Stimulated activated naive CD8-positive, alpha-beta T cell treated with anti-CD3 and anti-CD28 coated beads, Interleukin-15, Interleukin-2, amounts not matched to agents 100 U/mL and 50 U/mL, for 24 hours (primary cell): Measurements from ENCODE around the gene ARRDC1.
"Not testable (repeated sequence)": the region's sequence is repeated elsewhere in the genome, so short reads cannot be mapped to it uniquely, and the experiment has no call there.

ENCODE experiments used
- ATAC-seq: fragments of 150-1000 bp; cut with Tn5 transposase; one replicate; pipeline ENCODE4 v1.10.0; 2021
- DNase-seq: peaks from one replicate; pipeline ENCODE4 v3.0.0; 2021

ARRDC1 gene

GRCh38 chr9:137613738-137614523, 8.4 kb downstream of the ARRDC1 start:
- DNase-seq (no peak), ATAC-seq (no peak)

- ATAC-seq: no peak
- no peak for DNase-seq
These were observed 9.3 kb downstream of the ARRDC1 start for GRCh38 chr9:137614631-137615386.

GRCh38 chr9:137615387-137615871, 9.9 kb downstream of the ARRDC1 start:
- no peak for ATAC-seq
- DNase-seq: no peak

- peak; percentile 86 for ATAC-seq
- DNase-seq: peak; percentile 94
These were observed 12.9 kb downstream of the ARRDC1 start, which contains the start of gene EHMT1 for GRCh38 chr9:137618105-137619067. Gene EHMT1, plus strand, starts transcription at chr9:137619005. Its CDS starts 24 bp downstream, at chr9:137619029.

GRCh38 chr9:137619240-137620047, 14.0 kb downstream of the ARRDC1 start:
- ATAC-seq (peak; percentile 12), DNase-seq (peak; percentile 51)

GRCh38 chr9:137620048-137620405, 14.5 kb downstream of the ARRDC1 start:
- ATAC-seq: no peak
- DNase-seq: no peak

GRCh38 chr9:137620581-137620980, 15.1 kb downstream of the ARRDC1 start:
- no peak for DNase-seq
- no peak for ATAC-seq

- DNase-seq: no peak
- no peak for ATAC-seq
These were observed 15.8 kb downstream of the ARRDC1 start for GRCh38 chr9:137621131-137621757.

- ATAC-seq: not testable (repeated sequence)
These were observed 16.7 kb downstream of the ARRDC1 start for GRCh38 chr9:137622211-137622610.

GRCh38 chr9:137626464-137626863, 21.0 kb downstream of the ARRDC1 start:
- ATAC-seq: no peak
- DNase-seq: no peak

More at GRCh38 chr9:137622211-137622610, 16.7 kb downstream of the ARRDC1 start:
- DNase-seq: not testable (repeated sequence)

- not testable (repeated sequence) for DNase-seq, ATAC-seq
These were observed 21.9 kb downstream of the ARRDC1 start for GRCh38 chr9:137627406-137627805.

GRCh38 chr9:137630126-137630525, 24.6 kb downstream of the ARRDC1 start:
- DNase-seq (no peak), ATAC-seq (no peak)

- no peak for ATAC-seq
- no peak for DNase-seq
These were observed 25.2 kb downstream of the ARRDC1 start for GRCh38 chr9:137630679-137631078.

- ATAC-seq: no peak
- no peak for DNase-seq
These were observed 26.1 kb downstream of the ARRDC1 start for GRCh38 chr9:137631345-137632229.

- ATAC-seq: no peak
- no peak for DNase-seq
These were observed 27.0 kb downstream of the ARRDC1 start for GRCh38 chr9:137632230-137633161.

GRCh38 chr9:137634016-137634415, 28.5 kb downstream of the ARRDC1 start:
- ATAC-seq: no peak

GRCh38 chr9:137638680-137639079, 33.2 kb downstream of the ARRDC1 start:
- no peak for DNase-seq

More at GRCh38 chr9:137634016-137634415, 28.5 kb downstream of the ARRDC1 start:
- DNase-seq: no peak

GRCh38 chr9:137639303-137640051, 34.0 kb downstream of the ARRDC1 start:
- no peak for DNase-seq

More at GRCh38 chr9:137638680-137639079, 33.2 kb downstream of the ARRDC1 start:
- ATAC-seq: no peak

More at GRCh38 chr9:137639303-137640051, 34.0 kb downstream of the ARRDC1 start:
- ATAC-seq: peak; percentile 66
